Transverse colon (tissue), 4 donors: Measurements from ENCODE around the gene GIMAP8.

Source experiments
- EP300 ChIP-seq: sonication (generic); formaldehyde crosslinking; IDR thresholded peaks from one replicate; pipeline ENCODE4 v1.6.1; 2017; ENCODE audit warnings: antibody characterized with exemption, low read depth
- POLR2A ChIP-seq: fragments of 450-650 bp; IDR thresholded peaks from one replicate; pipeline ENCODE4 v1.6.1; 2016; ENCODE audit warnings: antibody characterized with exemption, mild to moderate bottlenecking, moderate library complexity
- POLR2AphosphoS5 ChIP-seq, 3 donors: sonication (generic); formaldehyde crosslinking; IDR thresholded peaks; one replicate each; pipeline ENCODE4 v1.6.1; 2016; ENCODE audit warnings: antibody characterized with exemption in 3 of 3
- TF ChIP-seq, protein P1 (sequence below), 5 experiments: fragments of 200-600 bp in 3 of 5; fragments of 450-650 bp in 2 of 5; sonication (generic) in 3 of 5; IDR thresholded peaks; 1 replicate in 2 of 5; 2 replicates in 3 of 5; pipeline ENCODE4 v1.5.1; 2016 to 2017; ENCODE audit warnings: antibody characterized with exemption in 5 of 5, inconsistent platforms in 3 of 5, mild to moderate bottlenecking in 2 of 5, moderate library complexity in 1 of 5

DNA sequence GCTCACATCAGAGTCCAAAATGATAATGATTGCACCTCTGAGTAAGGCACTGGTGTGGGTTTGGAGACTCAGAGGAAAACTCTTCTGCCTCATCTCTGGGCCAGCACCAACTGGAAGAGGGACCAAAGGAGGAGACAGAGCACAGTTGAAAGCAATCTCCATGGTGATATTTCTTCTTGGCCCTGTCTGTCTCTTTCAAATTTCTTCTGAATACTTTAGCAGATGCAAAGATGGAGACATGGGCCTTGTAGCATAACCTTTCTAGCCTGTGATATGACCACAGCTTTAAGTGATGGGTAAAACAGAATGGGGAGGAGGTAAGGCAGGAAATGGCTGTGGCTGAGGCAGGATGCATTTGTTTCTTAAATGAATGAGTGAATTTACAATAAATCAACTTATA is 52.1 kb downstream of the GIMAP8 start:
- TF ChIP-seq POLR2AphosphoS5 (IDR thresholded peaks at IDR 0.05) = no peak
- TF ChIP-seq, protein P1, sequence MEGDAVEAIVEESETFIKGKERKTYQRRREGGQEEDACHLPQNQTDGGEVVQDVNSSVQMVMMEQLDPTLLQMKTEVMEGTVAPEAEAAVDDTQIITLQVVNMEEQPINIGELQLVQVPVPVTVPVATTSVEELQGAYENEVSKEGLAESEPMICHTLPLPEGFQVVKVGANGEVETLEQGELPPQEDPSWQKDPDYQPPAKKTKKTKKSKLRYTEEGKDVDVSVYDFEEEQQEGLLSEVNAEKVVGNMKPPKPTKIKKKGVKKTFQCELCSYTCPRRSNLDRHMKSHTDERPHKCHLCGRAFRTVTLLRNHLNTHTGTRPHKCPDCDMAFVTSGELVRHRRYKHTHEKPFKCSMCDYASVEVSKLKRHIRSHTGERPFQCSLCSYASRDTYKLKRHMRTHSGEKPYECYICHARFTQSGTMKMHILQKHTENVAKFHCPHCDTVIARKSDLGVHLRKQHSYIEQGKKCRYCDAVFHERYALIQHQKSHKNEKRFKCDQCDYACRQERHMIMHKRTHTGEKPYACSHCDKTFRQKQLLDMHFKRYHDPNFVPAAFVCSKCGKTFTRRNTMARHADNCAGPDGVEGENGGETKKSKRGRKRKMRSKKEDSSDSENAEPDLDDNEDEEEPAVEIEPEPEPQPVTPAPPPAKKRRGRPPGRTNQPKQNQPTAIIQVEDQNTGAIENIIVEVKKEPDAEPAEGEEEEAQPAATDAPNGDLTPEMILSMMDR (IDR thresholded peaks at IDR 0.05) = no peak
- TF ChIP-seq EP300 = no peak
- TF ChIP-seq POLR2A = no peak
